Liver (tissue), 9 donors: Measurements from ENCODE around the gene C12orf57. TPM values are rescaled to one million over a fixed set of nuclear protein-coding genes. Genes with fewer than 3 reads are reported as not detected.

Source experiments
- DNase-seq: peaks from one replicate; pipeline ENCODE4 v3.0.0-alpha.2; 2017; ENCODE audit warnings: low spot score
- H3K27ac ChIP-seq, 2 donors: one replicate each; pipeline ENCODE4 v1.7.0; 2013; ENCODE audit warnings: inconsistent platforms in 2 of 2, low read length in 2 of 2, control low read depth in 1 of 2, low read depth in 1 of 2, mild to moderate bottlenecking in 1 of 2
- H3K27me3 ChIP-seq, 4 donors: one replicate each; pipeline versions ENCODE4 v1.6.1 to v1.7.0; 2013; ENCODE audit warnings: low read length in 3 of 4, inconsistent platforms in 1 of 4, mild to moderate bottlenecking in 1 of 4, moderate library complexity in 1 of 4; ENCODE audit not compliant: control insufficient read depth in 4 of 4, insufficient read depth in 4 of 4
- H3K36me3 ChIP-seq, 4 donors: one replicate each; pipeline versions ENCODE4 v1.6.1 to v1.7.0; 2013; ENCODE audit warnings: low read length in 3 of 4, mild to moderate bottlenecking in 3 of 4, low read depth in 1 of 4, moderate library complexity in 1 of 4; ENCODE audit not compliant: control insufficient read depth in 4 of 4, insufficient read depth in 3 of 4
- H3K4me1 ChIP-seq, 4 donors: one replicate each; pipeline versions ENCODE4 v1.6.1 to v1.7.0; 2013; ENCODE audit warnings: low read length in 3 of 4, mild to moderate bottlenecking in 3 of 4, moderate library complexity in 1 of 4; ENCODE audit not compliant: control insufficient read depth in 4 of 4, insufficient read depth in 4 of 4
- H3K4me3 ChIP-seq, 3 donors: one replicate each; pipeline versions ENCODE4 v1.6.1 to v1.7.0; 2013; ENCODE audit warnings: low read length in 3 of 3, control low read depth in 1 of 3, low read depth in 1 of 3, mild to moderate bottlenecking in 1 of 3
- H3K9ac ChIP-seq, 2 donors: one replicate each; pipeline ENCODE4 v1.7.0; 2013; ENCODE audit warnings: low read length in 2 of 2, mild to moderate bottlenecking in 2 of 2, moderate library complexity in 2 of 2, control low read depth in 1 of 2, low read depth in 1 of 2
- H3K9me3 ChIP-seq, 4 donors: one replicate each; pipeline versions ENCODE4 v1.6.1 to v1.7.0; 2013; ENCODE audit warnings: low read length in 3 of 4; ENCODE audit not compliant: control insufficient read depth in 4 of 4
- EGR1 ChIP-seq, 2 donors: IDR thresholded peaks; 2 replicates each; pipeline ENCODE4 v1.6.1; 2016 to 2018; ENCODE audit warnings: antibody characterized with exemption in 2 of 2, low read depth in 2 of 2
- FOXA1 ChIP-seq: IDR thresholded peaks from 2 replicates; pipeline ENCODE4 v1.6.1; 2016; ENCODE audit warnings: antibody characterized with exemption
- FOXA2 ChIP-seq: IDR thresholded peaks from 2 replicates; pipeline ENCODE4 v1.6.1; 2016; ENCODE audit warnings: antibody characterized with exemption
- GABPA ChIP-seq, 2 donors: IDR thresholded peaks in 1 of 2; conservative IDR thresholded peaks in 1 of 2; 2 replicates each; pipeline ENCODE4 v1.6.1; 2016; ENCODE audit warnings: antibody characterized with exemption in 2 of 2, mild to moderate bottlenecking in 1 of 2, moderate library complexity in 1 of 2
- HNF4A ChIP-seq, 2 donors: conservative IDR thresholded peaks; 2 replicates each; pipeline ENCODE4 v1.6.1; 2016; ENCODE audit warnings: antibody characterized with exemption in 2 of 2, mild to moderate bottlenecking in 2 of 2
- HNF4G ChIP-seq: IDR thresholded peaks from 2 replicates; pipeline ENCODE4 v1.6.1; 2016; ENCODE audit warnings: antibody characterized with exemption
- JUND ChIP-seq, 2 donors: IDR thresholded peaks; 2 replicates each; pipeline ENCODE4 v1.6.1; 2016; ENCODE audit warnings: antibody characterized with exemption in 2 of 2
- NR2F2 ChIP-seq: IDR thresholded peaks from 2 replicates; pipeline ENCODE4 v1.6.1; 2016; ENCODE audit warnings: antibody characterized with exemption
- RAD21 ChIP-seq, 2 donors: IDR thresholded peaks; 2 replicates each; pipeline ENCODE4 v1.6.1; 2016; ENCODE audit warnings: antibody characterized with exemption in 2 of 2, mild to moderate bottlenecking in 2 of 2
- RXRA ChIP-seq, 2 donors: IDR thresholded peaks; 2 replicates each; pipeline ENCODE4 v1.6.1; 2017 to 2018; ENCODE audit warnings: antibody characterized with exemption in 2 of 2, mild to moderate bottlenecking in 1 of 2
- TAF1 ChIP-seq: conservative IDR thresholded peaks from 2 replicates; pipeline ENCODE4 v1.6.1; 2016; ENCODE audit warnings: antibody characterized with exemption, mild to moderate bottlenecking
- WGBS: extraction: QIAGEN DNeasy Blood & Tissue Kit; methylation state at CpG from one replicate; pipeline ENCODE4 v1.1.7; 2013; 5-methylcytosine and 5-hydroxymethylcytosine counted together
- polyA plus RNA-seq, 2 donors: library from polyadenylated mRNA; stranded (reverse) in 1 of 2; unstranded in 1 of 2; fragments of 200-250 nt in 1 of 2; fragments of >200 nt in 1 of 2; fragmentation: Nextera tagmentation in 1 of 2; extraction: Ambion mirVana in 1 of 2; gene quantifications; one replicate each; pipeline versions ENCODE4 v1.2.1 to v1.2.3, GENCODE V29; 2013 to 2015
- total RNA-seq, 2 donors: library from RNA; depleted of rRNA; stranded (reverse); fragments of >200 nt; gene quantifications; one replicate each; pipeline ENCODE4 v1.2.3, GENCODE V29; 2014
- TF ChIP-seq, protein P1 (sequence below): fragments of 150-350 bp; IDR thresholded peaks from 2 replicates; pipeline ENCODE4 v1.5.1; 2017; ENCODE audit warnings: improper control_type of control experiment, low read depth, low read length; ENCODE audit not compliant: missing input control
- TF ChIP-seq, protein P2 (sequence below): IDR thresholded peaks from 2 replicates; pipeline ENCODE4 v1.6.1; 2016; ENCODE audit warnings: antibody characterized with exemption
- TF ChIP-seq, protein P3 (sequence below): IDR thresholded peaks from 2 replicates; pipeline ENCODE4 v1.6.1; 2016; ENCODE audit warnings: antibody characterized with exemption
- TF ChIP-seq, protein P4 (sequence below): IDR thresholded peaks from 2 replicates; pipeline ENCODE4 v1.6.1; 2016; ENCODE audit warnings: antibody characterized with exemption, mild to moderate bottlenecking
- donor health status: healthy.
- donor health status: healthy.
- donor health status: healthy.
- donor health status: healthy.
- donor health status: healthy.

Gene C12orf57
- total and polyA plus RNA-seq, 4 donors = 49.2 to 193 (median 65.7) TPM

- H3K4me3 ChIP-seq = peak overlapping the region; percentile 56 to 66 (median 58)
- WGBS = 2% methylated on average over 48 of the region's 48 CpGs
- no peaks in the 10 kb centered on the region for H3K27me3 ChIP-seq
- no peaks in the 10 kb centered on the region for H3K9me3 ChIP-seq
- peak overlapping the region; percentile 34 to 82 for H3K9ac ChIP-seq
- H3K36me3 ChIP-seq = no peaks in the 10 kb centered on the region
- peak; percentile 25 to 37 for TF ChIP-seq GABPA (IDR thresholded peaks at IDR 0.05 in 1 of 2, conservative IDR thresholded peaks at IDR 0.05 in 1 of 2)
- no peak for TF ChIP-seq HNF4G
- TF ChIP-seq, protein P1, sequence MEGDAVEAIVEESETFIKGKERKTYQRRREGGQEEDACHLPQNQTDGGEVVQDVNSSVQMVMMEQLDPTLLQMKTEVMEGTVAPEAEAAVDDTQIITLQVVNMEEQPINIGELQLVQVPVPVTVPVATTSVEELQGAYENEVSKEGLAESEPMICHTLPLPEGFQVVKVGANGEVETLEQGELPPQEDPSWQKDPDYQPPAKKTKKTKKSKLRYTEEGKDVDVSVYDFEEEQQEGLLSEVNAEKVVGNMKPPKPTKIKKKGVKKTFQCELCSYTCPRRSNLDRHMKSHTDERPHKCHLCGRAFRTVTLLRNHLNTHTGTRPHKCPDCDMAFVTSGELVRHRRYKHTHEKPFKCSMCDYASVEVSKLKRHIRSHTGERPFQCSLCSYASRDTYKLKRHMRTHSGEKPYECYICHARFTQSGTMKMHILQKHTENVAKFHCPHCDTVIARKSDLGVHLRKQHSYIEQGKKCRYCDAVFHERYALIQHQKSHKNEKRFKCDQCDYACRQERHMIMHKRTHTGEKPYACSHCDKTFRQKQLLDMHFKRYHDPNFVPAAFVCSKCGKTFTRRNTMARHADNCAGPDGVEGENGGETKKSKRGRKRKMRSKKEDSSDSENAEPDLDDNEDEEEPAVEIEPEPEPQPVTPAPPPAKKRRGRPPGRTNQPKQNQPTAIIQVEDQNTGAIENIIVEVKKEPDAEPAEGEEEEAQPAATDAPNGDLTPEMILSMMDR = peak; percentile 88
- TF ChIP-seq TAF1 = no peak
- peak in 1 of 2 donors; percentile 13 for TF ChIP-seq HNF4A (conservative IDR thresholded peaks at IDR 0.05)
- TF ChIP-seq, protein P2, sequence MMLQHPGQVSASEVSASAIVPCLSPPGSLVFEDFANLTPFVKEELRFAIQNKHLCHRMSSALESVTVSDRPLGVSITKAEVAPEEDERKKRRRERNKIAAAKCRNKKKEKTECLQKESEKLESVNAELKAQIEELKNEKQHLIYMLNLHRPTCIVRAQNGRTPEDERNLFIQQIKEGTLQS = no peak
- no peak for TF ChIP-seq EGR1 (IDR thresholded peaks at IDR 0.05; ENCODE audit: low read depth in 2 of 2)
- peak; percentile 55 for TF ChIP-seq NR2F2
- TF ChIP-seq RXRA (IDR thresholded peaks at IDR 0.05) = peak; percentile 44 to 51
- peak; percentile 92 to 93 for TF ChIP-seq RAD21 (IDR thresholded peaks at IDR 0.05)
- no peak for TF ChIP-seq JUND (IDR thresholded peaks at IDR 0.05)
- TF ChIP-seq, protein P3, sequence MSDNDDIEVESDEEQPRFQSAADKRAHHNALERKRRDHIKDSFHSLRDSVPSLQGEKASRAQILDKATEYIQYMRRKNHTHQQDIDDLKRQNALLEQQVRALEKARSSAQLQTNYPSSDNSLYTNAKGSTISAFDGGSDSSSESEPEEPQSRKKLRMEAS = no peak
- DNase-seq = peak; percentile 88
- H3K4me1 ChIP-seq = peaks cover 10 to 50% (median 34%) of the 10 kb centered on the region in 4 donors
- peak overlapping the region; percentile 86 to 96 for H3K27ac ChIP-seq
Observed at GRCh38 chr12:6944381-6945186, 762 bp downstream of the C12orf57 start.

DNA sequence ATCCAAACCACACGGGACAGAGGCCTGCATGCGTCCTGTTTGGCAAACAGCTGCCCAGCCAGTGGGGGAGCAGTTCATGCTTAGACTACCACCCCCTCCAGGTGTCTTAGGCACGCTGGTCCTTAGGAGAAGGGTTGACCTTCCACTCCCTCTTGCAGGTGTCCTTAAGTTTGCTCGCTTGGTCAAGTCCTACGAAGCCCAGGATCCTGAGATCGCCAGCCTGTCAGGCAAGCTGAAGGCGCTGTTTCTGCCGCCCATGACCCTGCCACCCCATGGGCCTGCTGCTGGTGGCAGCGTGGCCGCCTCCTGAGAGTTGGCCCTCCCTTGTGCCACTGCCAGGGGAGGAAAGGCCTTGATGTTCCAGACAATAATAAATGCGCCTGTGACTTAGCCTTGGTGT lies 1.8 kb downstream of the C12orf57 start:
- Histone ChIP-seq H3K4me3 (peak overlapping the region in 2 of 3 donors; percentile 30 to 43), H3K4me1 (peaks cover 10 to 50% (median 34%) of the 10 kb centered on the region in 4 donors), H3K36me3 (no peaks in the 10 kb centered on the region), H3K27ac (peak overlapping the region; percentile 86 to 96), H3K27me3 (no peaks in the 10 kb centered on the region), H3K9me3 (no peaks in the 10 kb centered on the region), H3K9ac (peak overlapping the region; percentile 3 to 49)
- DNase-seq = no peak
- WGBS = 67% methylated on average over 11 of the region's 11 CpGs
- no peak for TF ChIP-seq JUND (IDR thresholded peaks at IDR 0.05)
- TF ChIP-seq FOXA2 = no peak
- no peak for TF ChIP-seq GABPA (IDR thresholded peaks at IDR 0.05 in 1 of 2, conservative IDR thresholded peaks at IDR 0.05 in 1 of 2)
- TF ChIP-seq, protein P4, sequence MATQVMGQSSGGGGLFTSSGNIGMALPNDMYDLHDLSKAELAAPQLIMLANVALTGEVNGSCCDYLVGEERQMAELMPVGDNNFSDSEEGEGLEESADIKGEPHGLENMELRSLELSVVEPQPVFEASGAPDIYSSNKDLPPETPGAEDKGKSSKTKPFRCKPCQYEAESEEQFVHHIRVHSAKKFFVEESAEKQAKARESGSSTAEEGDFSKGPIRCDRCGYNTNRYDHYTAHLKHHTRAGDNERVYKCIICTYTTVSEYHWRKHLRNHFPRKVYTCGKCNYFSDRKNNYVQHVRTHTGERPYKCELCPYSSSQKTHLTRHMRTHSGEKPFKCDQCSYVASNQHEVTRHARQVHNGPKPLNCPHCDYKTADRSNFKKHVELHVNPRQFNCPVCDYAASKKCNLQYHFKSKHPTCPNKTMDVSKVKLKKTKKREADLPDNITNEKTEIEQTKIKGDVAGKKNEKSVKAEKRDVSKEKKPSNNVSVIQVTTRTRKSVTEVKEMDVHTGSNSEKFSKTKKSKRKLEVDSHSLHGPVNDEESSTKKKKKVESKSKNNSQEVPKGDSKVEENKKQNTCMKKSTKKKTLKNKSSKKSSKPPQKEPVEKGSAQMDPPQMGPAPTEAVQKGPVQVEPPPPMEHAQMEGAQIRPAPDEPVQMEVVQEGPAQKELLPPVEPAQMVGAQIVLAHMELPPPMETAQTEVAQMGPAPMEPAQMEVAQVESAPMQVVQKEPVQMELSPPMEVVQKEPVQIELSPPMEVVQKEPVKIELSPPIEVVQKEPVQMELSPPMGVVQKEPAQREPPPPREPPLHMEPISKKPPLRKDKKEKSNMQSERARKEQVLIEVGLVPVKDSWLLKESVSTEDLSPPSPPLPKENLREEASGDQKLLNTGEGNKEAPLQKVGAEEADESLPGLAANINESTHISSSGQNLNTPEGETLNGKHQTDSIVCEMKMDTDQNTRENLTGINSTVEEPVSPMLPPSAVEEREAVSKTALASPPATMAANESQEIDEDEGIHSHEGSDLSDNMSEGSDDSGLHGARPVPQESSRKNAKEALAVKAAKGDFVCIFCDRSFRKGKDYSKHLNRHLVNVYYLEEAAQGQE = no peak
- no peak for TF ChIP-seq NR2F2
- no peak for TF ChIP-seq FOXA1
- TF ChIP-seq EGR1 (IDR thresholded peaks at IDR 0.05; ENCODE audit: low read depth in 2 of 2) = no peak
